ENCODE results near the gene OLA1.

OLA1 gene

DNA sequence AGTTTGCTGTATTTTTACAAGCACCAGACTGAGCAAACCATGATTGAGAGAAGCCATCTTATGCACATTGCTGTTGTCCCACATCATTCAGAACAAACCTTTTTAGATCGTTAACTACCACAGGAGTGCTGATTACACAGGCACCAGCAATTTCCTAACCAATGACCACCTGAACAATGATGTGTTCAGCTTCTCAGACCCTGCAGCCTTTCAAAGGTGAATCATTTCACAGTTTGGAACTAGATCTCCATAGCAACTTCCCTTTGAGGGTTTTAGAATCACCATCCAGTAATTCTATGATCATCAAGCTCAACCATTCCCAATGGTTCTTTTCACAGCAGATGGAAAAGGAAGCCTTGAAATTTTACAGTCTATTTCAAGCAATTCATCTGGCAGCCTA is 71.4 kb downstream of the OLA1 start:
- no peak for DNase-seq

DNA sequence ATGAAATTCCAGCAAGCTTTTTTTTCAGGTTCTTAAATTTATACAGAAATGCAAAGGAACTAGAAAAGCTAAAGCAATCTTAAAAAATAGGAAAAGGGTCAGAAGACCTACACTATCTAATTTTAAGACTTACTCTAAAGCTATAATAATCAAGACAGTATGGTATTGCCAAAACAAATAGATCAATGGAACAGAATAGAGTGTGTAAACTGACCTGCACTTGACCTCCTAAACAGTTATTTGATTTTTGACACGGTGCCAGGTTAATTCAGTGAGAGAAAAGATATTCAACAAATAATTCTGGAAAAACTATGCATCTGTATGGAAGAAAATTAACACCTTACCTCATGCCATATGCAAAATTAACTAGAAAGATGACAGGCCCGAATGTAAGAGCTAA is 73.6 kb downstream of the OLA1 start:
- no peak for DNase-seq

DNA sequence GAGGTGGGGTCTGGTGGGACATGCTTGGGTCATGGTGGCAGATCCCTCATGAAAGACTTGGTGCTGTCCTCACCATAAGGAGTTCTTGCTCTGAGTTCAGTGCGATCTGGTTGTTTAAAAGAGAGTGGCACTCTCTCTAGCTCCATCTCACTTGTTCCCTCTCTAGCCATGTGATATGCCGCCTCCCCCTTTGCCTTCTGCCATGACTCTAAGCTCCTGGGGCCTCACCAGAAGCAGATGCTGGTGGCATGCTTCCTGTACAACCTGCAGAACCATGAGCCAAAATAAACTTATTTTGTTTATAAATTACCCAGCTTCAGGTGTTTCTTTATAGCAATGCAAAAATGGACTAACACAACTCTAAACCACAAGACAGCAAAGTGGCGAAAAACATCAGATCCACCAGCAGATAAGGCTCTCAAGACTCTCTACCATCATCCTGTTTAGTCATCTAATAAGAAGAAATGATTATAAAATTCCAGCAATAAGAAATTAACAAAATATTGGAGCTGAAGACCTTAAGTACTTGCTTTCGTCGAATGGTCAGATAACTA is 75.5 kb downstream of the OLA1 start:
- no peak for DNase-seq

GRCh38 chr2:174171686-174172445 is 76.5 kb downstream of the OLA1 start:
- no peak for DNase-seq

DNA sequence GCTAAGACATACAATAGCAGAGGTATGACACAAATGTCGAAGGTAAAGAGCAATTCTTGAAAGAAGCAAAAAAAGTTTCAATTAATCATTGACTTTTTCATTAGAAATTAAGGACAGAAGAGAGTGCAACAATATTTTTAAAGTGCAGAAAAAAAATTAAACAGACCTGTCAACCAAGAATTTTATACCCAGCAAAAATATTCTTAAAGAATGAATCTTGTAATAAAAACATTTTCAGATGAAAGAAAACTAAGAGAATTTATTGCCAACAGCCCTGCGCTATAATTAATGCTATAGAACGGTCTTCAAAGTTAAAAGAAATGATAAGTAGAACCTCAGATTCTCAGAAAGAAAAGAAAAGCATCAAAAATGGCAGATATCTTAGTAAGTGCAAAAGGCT is 79.0 kb downstream of the OLA1 start:
- DNase-seq, result no peak

GRCh38 chr2:174166261-174166660 is 82.1 kb downstream of the OLA1 start:
- DNase-seq, result no peak

- no peak for DNase-seq
Observed at GRCh38 chr2:174161490-174161889, 86.8 kb downstream of the OLA1 start.

- peak; percentile 71 for DNase-seq
Observed at GRCh38 chr2:174158003-174158402, 90.3 kb downstream of the OLA1 start.

- no peak for DNase-seq
Observed at GRCh38 chr2:174157053-174157452, 91.3 kb downstream of the OLA1 start.

DNA sequence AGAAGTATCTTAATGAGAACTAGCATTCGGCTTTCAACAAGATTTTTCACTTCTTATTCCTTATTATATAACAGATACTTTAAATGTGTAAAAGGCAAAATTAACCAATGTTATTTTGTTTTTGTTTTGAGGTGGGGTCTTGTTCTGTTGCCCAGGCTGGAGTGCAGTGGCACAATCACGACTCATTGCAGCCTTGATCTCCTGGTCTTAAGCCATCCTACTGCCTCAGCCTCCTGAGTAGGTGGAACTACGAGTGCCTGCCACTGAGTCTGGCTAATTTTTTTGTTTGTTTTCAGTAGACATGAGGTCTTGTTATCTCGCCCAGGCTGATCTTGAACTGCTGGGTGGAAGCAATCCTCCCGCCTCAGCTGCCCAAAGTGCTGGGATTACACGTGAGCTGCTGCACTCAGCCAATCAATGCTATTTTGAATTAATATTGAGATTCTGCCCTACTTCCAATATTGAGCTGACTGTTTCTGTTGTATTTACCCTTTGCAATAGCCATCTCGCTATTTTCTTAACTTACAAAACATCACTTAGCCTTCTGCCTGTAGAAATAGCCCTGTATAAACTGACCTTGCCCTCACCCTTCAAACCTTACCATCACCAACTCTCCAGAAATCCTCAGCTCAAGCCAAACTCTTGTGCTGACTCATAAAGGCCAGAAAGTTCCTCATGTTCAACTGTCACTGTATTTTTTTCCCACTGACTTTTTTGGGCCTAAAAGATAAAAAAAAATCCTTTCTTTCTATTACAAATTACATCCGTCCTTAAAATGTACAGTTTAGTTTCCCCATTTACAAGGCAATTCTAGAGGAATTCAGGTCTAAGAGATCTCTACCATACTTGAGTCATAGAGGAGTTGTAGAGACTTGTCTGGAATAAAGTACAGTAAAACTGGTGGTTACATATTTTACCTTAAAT is 94.3 kb downstream of the OLA1 start:
- DNase-seq, result no peak

GRCh38 chr2:174149530-174149929 is 98.8 kb downstream of the OLA1 start:
- no peak for DNase-seq

GRCh38 chr2:174148833-174149232 is 99.5 kb downstream of the OLA1 start:
- DNase-seq, result no peak

DNA sequence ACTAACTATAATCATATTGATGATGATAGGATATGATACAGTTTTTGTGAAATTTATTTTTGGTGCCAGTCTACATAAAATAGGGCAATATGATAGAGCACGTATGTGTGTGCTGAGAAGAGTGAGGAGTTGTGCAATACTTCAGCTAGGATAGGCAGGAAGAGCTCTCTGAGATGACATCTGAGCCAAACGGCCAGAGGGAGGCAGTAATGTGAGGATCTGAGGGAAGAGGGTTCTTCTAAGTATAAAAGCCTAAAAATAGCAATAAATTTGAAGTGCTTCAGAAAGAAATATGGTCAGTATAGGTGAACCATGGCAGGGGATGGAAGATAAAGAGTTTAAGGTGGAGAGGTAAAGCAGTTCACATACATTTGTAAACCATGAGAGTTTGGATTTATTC is 102.5 kb downstream of the OLA1 start:
- DNase-seq, result peak; percentile 22

DNA sequence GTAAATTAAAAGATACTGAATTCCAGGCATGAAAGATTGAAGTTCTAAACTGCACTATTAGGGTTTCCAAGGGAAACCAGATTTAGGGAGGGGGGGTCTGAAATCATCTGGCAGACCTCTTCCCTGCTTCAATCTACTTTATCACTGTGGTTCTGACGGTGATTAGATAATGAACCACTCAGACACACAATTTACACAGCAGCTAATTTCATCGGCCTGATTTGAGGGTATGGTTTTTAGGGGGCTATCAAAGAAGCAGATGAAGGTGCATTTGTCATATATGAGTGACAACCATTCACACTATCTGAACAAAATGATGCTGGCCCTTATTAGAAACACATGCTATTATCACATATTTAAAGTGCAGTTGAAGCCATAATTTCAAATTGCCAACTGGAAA is 106.0 kb downstream of the OLA1 start:
- no peak for DNase-seq

DNA sequence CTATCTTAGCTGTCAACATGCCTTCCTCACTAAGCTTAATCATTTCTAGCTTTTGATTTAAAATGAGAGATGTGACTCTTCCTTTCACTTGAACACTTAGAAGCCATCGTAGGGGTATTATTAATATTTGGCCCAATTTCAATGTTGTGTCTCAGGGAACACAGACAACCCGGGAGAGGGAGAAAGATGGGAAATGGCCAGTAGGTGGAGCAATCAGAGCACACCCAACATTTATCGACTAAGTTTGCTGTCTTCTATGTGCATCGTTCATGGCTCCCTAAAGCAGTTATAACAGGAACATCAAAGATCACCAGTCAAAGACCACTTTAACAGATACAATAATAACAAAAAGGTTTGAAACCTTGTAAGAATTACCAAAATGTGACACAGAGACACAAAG is 110.2 kb downstream of the OLA1 start:
- peak; percentile 25 for DNase-seq

DNA sequence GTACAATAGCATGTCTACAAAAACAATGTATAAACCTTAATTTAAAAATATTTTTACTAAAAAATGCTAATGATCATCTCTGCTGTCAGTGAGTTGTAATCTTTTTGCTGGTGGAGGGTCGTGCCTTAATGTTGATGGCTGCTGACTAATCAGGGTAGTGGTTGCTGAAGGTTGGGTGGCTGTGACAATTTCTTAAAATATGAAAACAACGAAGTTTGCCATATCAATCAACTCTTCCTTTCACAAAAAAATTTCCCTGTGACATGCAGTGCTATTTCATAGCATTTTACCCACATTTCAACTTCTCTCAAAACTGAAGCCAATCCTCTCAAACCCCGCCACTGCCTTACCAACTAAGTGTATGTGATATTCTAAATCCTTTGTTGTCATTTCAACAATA is 112.4 kb downstream of the OLA1 start:
- DNase-seq, result no peak

DNA sequence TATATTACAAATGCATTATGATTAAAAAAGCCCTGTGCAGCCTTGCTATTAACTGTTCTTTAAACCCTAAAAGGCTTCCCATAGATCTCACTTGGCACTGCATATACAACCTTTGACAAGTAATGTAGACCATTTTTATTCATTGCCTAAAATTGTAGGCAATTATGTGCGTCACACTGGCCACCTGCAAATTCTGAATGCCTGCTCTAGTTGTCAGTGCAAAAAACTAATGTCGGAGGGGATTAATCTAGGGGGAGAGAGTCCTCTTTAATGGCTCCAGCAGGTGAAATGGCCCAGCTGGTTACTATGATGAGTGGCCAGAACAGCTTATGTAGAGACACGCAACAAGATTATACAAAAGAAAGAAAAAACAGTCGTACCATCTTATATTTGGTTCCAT is 123.2 kb downstream of the OLA1 start:
- DNase-seq, result peak; percentile 74

GRCh38 chr2:174124181-174124580 is 124.2 kb downstream of the OLA1 start:
- no peak for DNase-seq

- DNase-seq, result no peak
Observed at GRCh38 chr2:174122185-174122584, 126.1 kb downstream of the OLA1 start.

DNA sequence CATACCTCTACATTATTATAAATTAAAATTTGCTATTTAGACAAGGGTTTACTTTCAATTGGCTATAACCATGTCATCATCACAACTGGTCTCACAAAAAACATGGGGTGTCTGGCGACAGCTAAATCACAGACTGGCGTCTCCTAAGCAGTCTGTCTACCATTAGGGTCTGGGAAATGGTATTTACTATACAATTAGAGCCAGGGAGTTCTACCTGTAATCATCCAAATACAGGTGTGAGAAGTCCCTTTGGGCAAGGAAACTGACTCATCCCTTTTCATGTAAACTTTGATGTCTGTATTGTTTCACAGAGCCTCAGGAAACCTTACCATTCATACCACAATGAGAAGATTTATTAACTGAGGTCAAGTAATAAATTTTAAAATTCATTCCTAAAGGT is 126.7 kb downstream of the OLA1 start:
- DNase-seq, result no peak

DNA sequence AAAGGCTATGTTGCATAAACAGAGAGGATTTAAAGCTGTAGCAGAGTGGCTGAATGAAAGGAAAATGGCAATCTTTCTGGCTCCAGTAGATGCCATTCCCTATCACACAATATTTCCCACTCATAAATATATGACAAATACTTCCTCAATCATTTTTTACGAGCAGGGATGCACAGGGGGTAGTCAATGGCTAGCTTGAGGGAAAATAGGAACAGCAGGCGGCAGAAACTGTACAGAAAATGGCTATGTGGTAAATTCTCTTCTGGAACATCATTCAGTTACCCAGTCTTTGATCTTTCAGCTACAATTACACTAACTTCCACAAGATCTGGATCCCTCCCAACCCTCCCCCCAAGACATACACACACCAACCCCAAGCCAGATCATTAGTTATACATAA is 127.2 kb downstream of the OLA1 start:
- no peak for DNase-seq

DNA sequence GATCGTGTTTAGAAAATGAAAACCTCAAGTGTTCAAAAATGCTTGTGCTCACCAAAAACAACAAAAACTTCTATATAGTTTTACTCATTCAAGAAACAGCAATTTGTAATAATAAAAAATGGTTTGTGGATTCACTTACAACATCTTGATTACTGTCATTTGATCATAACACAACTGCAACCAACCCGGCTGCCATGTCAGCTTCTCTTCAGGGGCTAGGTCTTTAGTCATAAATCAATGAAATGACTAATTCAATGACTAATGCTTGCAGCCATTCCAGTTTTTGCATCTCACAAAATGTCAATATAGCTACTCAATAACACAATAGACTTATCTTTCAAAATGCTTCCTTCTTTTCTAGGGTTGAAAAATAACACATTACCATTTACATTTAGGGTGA is 128.0 kb downstream of the OLA1 start:
- DNase-seq, result no peak

- DNase-seq, result peak; percentile 72
Observed at GRCh38 chr2:174117951-174118930, 130.1 kb downstream of the OLA1 start.

Data from NCI-H82 (cell line).